GM12892 (cell line): ENCODE data around the gene DEXI.

ENCODE experiments used
- DNase-seq: peaks from one replicate; pipeline ENCODE4 v3.0.0; 2011; ENCODE audit not compliant: insufficient read length
- FAIRE-seq: peaks from 2 replicates; lab custom pipeline; 2011; peaks lifted over from hg19 to GRCh38; lab: Jason Lieb, UNC
- POLR2A ChIP-seq: IDR thresholded peaks from 2 replicates; pipeline ENCODE4 v1.6.1; 2011; ENCODE audit warnings: low read depth, low read length, control low read depth
- POLR2AphosphoS5 ChIP-seq: IDR thresholded peaks from 2 replicates; pipeline ENCODE4 v1.6.1; 2011; ENCODE audit warnings: low read depth, low read length, control low read depth
- TAF1 ChIP-seq: IDR thresholded peaks from 2 replicates; pipeline ENCODE4 v1.6.1; 2011; ENCODE audit warnings: low read depth, mild to moderate bottlenecking, control low read depth, low read length, borderline replicate concordance

DEXI gene

GRCh38 chr16:10938796-10939648 is 3.2 kb downstream of the DEXI start:
- TF ChIP-seq POLR2AphosphoS5 (no peak; the same call in 1 of the 2 replicates), TAF1 (no peak), POLR2A (no peak)
- DNase-seq (no peak), FAIRE-seq (no peak)

- TF ChIP-seq POLR2AphosphoS5 (peak; percentile 31; the same call in 1 of the 2 replicates), TAF1 (no peak), POLR2A (no peak)
- no peak for FAIRE-seq
- DNase-seq = no peak
Observed at GRCh38 chr16:10938321-10938720, 3.9 kb downstream of the DEXI start.

GRCh38 chr16:10937068-10937859 is 5.0 kb downstream of the DEXI start:
- no peak for FAIRE-seq
- no peak for TF ChIP-seq TAF1
- TF ChIP-seq POLR2A = peak; percentile 41
- 0 out of 2 replicates have a peak, but pooled peaks have one; percentile 25 for TF ChIP-seq POLR2AphosphoS5
- DNase-seq = no peak

GRCh38 chr16:10936272-10936984 is 5.8 kb downstream of the DEXI start:
- no peak for TF ChIP-seq POLR2AphosphoS5
- TF ChIP-seq POLR2A = no peak
- no peak for TF ChIP-seq TAF1
- FAIRE-seq = no peak
- DNase-seq = no peak

GRCh38 chr16:10935226-10935915 is 6.9 kb downstream of the DEXI start:
- FAIRE-seq (peak; percentile 48), DNase-seq (no peak)
- TF ChIP-seq POLR2A (no peak), TAF1 (no peak), POLR2AphosphoS5 (no peak)

- FAIRE-seq (no peak), DNase-seq (no peak)
- TF ChIP-seq TAF1 (no peak), POLR2AphosphoS5 (no peak), POLR2A (no peak)
Observed at GRCh38 chr16:10934325-10935107, 7.8 kb downstream of the DEXI start.

GRCh38 chr16:10933865-10934264 is 8.4 kb downstream of the DEXI start:
- TF ChIP-seq TAF1 (no peak), POLR2AphosphoS5 (no peak), POLR2A (no peak; the same call in 1 of the 2 replicates)
- DNase-seq = no peak
- no peak for FAIRE-seq

GRCh38 chr16:10932959-10933710 is 9.1 kb downstream of the DEXI start:
- TF ChIP-seq POLR2AphosphoS5 (peak; percentile 46; the same call in 1 of the 2 replicates), POLR2A (no peak; the same call in 1 of the 2 replicates)
- FAIRE-seq (no peak), DNase-seq (no peak)

GRCh38 chr16:10931977-10932632 is 10.2 kb downstream of the DEXI start:
- DNase-seq = no peak
- TF ChIP-seq POLR2AphosphoS5 = no peak; the same call in 1 of the 2 replicates
- peak; percentile 28; the same call in 1 of the 2 replicates for TF ChIP-seq POLR2A

More at GRCh38 chr16:10931977-10932632, 10.2 kb downstream of the DEXI start:
- no peak for FAIRE-seq
